B cell (primary cell): ENCODE measurements around the gene BMAL1. TPM values are rescaled to one million over a fixed set of nuclear protein-coding genes. Genes with fewer than 3 reads are reported as not detected.

ENCODE experiments used
- ATAC-seq: fragments of 200-7000 bp; cut with Tn5 transposase; one replicate; pipeline ENCODE4 v1.10.0; 2021; ENCODE audit warnings: low read depth, mild to moderate bottlenecking, moderate number of reproducible peaks, moderate library complexity
- CTCF ChIA-PET: fragments of 350-600 bp; sonication (Branson Sonifier 250); formaldehyde crosslinking; loops from one replicate; lab custom pipeline; 2021; ENCODE audit warnings: antibody characterized with exemption, inconsistent platforms; lab: Charles Lee
- POLR2A ChIA-PET: fragments of 350-600 bp; sonication (Branson Sonifier 250); formaldehyde crosslinking; loops from one replicate; lab custom pipeline; 2021; ENCODE audit warnings: antibody characterized with exemption; lab: Charles Lee
- DNase-seq: peaks from one replicate; pipeline ENCODE4 v3.0.0; 2013
- H2AFZ ChIP-seq: 2 replicates; pipeline ENCODE4 v1.6.1; 2012; ENCODE audit warnings: mild to moderate bottlenecking, low read depth, low read length; ENCODE audit not compliant: insufficient read depth, poor library complexity, severe bottlenecking
- H3K27ac ChIP-seq, 2 donors: 1 replicate in 1 of 2; 2 replicates in 1 of 2; pipeline ENCODE4 v1.5.1; 2012 to 2013; ENCODE audit warnings: low read length in 2 of 2, mild to moderate bottlenecking in 2 of 2, moderate library complexity in 1 of 2
- H3K27me3 ChIP-seq, 4 experiments: fragments of 200-600 bp in 1 of 4; sonication (generic) in 1 of 4; replicated peaks in 1 of 4; 1 replicate in 2 of 4; 2 replicates in 2 of 4; pipeline versions ENCODE4 v1.6.1 to v1.7.0; 2013 to 2016; ENCODE audit warnings: low read length in 3 of 4, mild to moderate bottlenecking in 2 of 4, mixed read lengths in 1 of 4, moderate library complexity in 1 of 4; ENCODE audit not compliant: insufficient read depth in 4 of 4, control insufficient read depth in 3 of 4; ENCODE audit errors: control extremely low read depth in 1 of 4
- H3K36me3 ChIP-seq, 2 experiments: replicated peaks in 1 of 2; 1 replicate in 1 of 2; 2 replicates in 1 of 2; pipeline versions ENCODE4 v1.6.1 to v1.7.1; 2013; ENCODE audit warnings: low read length in 1 of 2; ENCODE audit not compliant: insufficient read depth in 2 of 2, control insufficient read depth in 1 of 2; ENCODE audit errors: control extremely low read depth in 1 of 2, extremely low read depth in 1 of 2
- H3K4me1 ChIP-seq, 2 donors: fragments of 200-600 bp in 1 of 2; sonication (generic) in 1 of 2; 1 replicate in 1 of 2; 2 replicates in 1 of 2; pipeline versions ENCODE4 v1.5.1 to v1.6.1; 2013 to 2017; ENCODE audit warnings: low read length in 2 of 2; ENCODE audit not compliant: control insufficient read depth in 2 of 2, insufficient read depth in 2 of 2
- H3K4me2 ChIP-seq: replicated peaks from 2 replicates; pipeline ENCODE3; 2012; ENCODE audit warnings: mild to moderate bottlenecking, low read depth, low read length; ENCODE audit not compliant: poor library complexity, severe bottlenecking
- H3K4me3 ChIP-seq, 5 experiments: fragments of 200-600 bp in 1 of 5; sonication (generic) in 1 of 5; 1 replicate in 3 of 5; 2 replicates in 2 of 5; pipeline versions ENCODE4 v1.5.1 to v1.7.0; 2011 to 2016; ENCODE audit warnings: low read length in 4 of 5, mild to moderate bottlenecking in 4 of 5, low read depth in 2 of 5, control low read depth in 1 of 5, moderate library complexity in 1 of 5; ENCODE audit not compliant: insufficient read depth in 1 of 5; ENCODE audit errors: control extremely low read depth in 1 of 5, extremely low read depth in 1 of 5
- H3K79me2 ChIP-seq: fragments of 200-600 bp; sonication (generic); one replicate; pipeline ENCODE4 v1.6.0; 2016; ENCODE audit warnings: low read length; ENCODE audit not compliant: control insufficient read depth, insufficient read depth
- H3K9ac ChIP-seq: fragments of 200-600 bp; sonication (generic); 2 replicates; pipeline ENCODE4 v1.6.1; 2017; ENCODE audit warnings: mild to moderate bottlenecking, low read length, moderate library complexity
- H3K9me3 ChIP-seq, 3 donors: one replicate each; pipeline versions ENCODE4 v1.6.1 to v1.7.1; 2013; ENCODE audit warnings: low read length in 2 of 3; ENCODE audit not compliant: control insufficient read depth in 2 of 3, insufficient read depth in 1 of 3; ENCODE audit errors: control extremely low read depth in 1 of 3
- H4K20me1 ChIP-seq: 2 replicates; pipeline ENCODE4 v1.6.0; 2012; ENCODE audit warnings: mild to moderate bottlenecking, low read length; ENCODE audit not compliant: insufficient read depth, control insufficient read depth, poor library complexity, severe bottlenecking
- H3K27ac Mint-ChIP-seq: one replicate; pipeline ENCODE4 v1.8.0; 2021; ENCODE audit warnings: mixed read lengths
- H3K27me3 Mint-ChIP-seq: one replicate; pipeline ENCODE4 v1.8.0; 2021; ENCODE audit warnings: mixed read lengths
- H3K4me1 Mint-ChIP-seq: one replicate; pipeline ENCODE4 v1.8.0; 2021; ENCODE audit warnings: mixed read lengths
- H3K4me3 Mint-ChIP-seq: one replicate; pipeline ENCODE4 v1.8.0; 2021; ENCODE audit warnings: mixed read lengths
- H3K9me3 Mint-ChIP-seq: one replicate; pipeline ENCODE4 v1.8.0; 2022; ENCODE audit warnings: mixed read lengths; ENCODE audit not compliant: insufficient read depth
- CTCF ChIP-seq: fragments of 200-600 bp; IDR thresholded peaks from one replicate; pipeline ENCODE4 v1.8.0; 2022; ENCODE audit warnings: antibody characterized with exemption, mild to moderate bottlenecking
- EZH2 ChIP-seq: IDR thresholded peaks from 2 replicates; pipeline ENCODE4 v1.6.1; 2012; ENCODE audit warnings: borderline replicate concordance, low read depth, mild to moderate bottlenecking, moderate library complexity, low read length; ENCODE audit not compliant: insufficient read depth, poor library complexity, severe bottlenecking
- WGBS: methylation state at CpG from one replicate; pipeline ENCODE4 v1.1.5; 2013; ENCODE audit warnings: missing lambda C conversion rate; ENCODE audit not compliant: insufficient coverage; 5-methylcytosine and 5-hydroxymethylcytosine counted together
- intact Hi-C: fragments of 100-400 bp; cut with micrococcal nuclease; formaldehyde crosslinking; loops from one replicate; pipeline ENCODE4 v1.10.0; 2022
- polyA plus RNA-seq: library from polyadenylated mRNA; depleted of rRNA; stranded (reverse); fragments of >200 nt; gene quantifications from 2 replicates; pipeline ENCODE4 v1.2.3, GENCODE V29; 2012
- total RNA-seq, 2 donors: library from RNA; stranded (reverse); fragments of 120-200 nt in 1 of 2; gene quantifications; 1 replicate in 1 of 2; 2 replicates in 1 of 2; pipeline versions ENCODE4 v1.2.3 to v1.2.4, GENCODE V29; 2013 to 2022

BMAL1 gene
- total and polyA plus RNA-seq, 2 donors (not counting 1 experiment from before 2014, with no cell fraction given): 8.6 to 39.1 TPM

GRCh38 chr11:13297917-13298356, 20.3 kb downstream of the BMAL1 start:
- H4K20me1 ChIP-seq: peaks cover 59% of the 10 kb centered on the region
- ChIA-PET CTCF (interaction anchor here (1.1 kb wide), 1 partner anchor 59 kb away, joined by 3 read pairs; no protein-coding TSS in a partner anchor), POLR2A (no interaction called here)
- no peak overlapping the region for H3K4me3 ChIP-seq
- Mint-ChIP-seq H3K9me3 (no peaks in the 10 kb centered on the region), H3K27ac (no peak overlapping the region), H3K4me1 (peaks cover 66% of the 10 kb centered on the region), H3K4me3 (no peak overlapping the region), H3K27me3 (no peaks in the 10 kb centered on the region)
- TF ChIP-seq EZH2 (no peak), CTCF (no peak)
- no peak overlapping the region for H3K9ac ChIP-seq
- 54% methylated on average over 4 of the region's 5 CpGs for WGBS
- intact Hi-C loops: no loop called here
- H3K4me2 ChIP-seq: no peak overlapping the region
- no peaks in the 10 kb centered on the region for H3K9me3 ChIP-seq
- H3K27ac ChIP-seq: no peak overlapping the region
- H2AFZ ChIP-seq: no peak overlapping the region
- ATAC-seq (no peak), DNase-seq (no peak)
- peaks cover 0 to 6% of the 10 kb centered on the region in 2 donors for H3K4me1 ChIP-seq
- H3K27me3 ChIP-seq: no peaks in the 10 kb centered on the region
- no peaks in the 10 kb centered on the region for H3K36me3 ChIP-seq
- H3K79me2 ChIP-seq: peaks cover 82% of the 10 kb centered on the region

- DNase-seq (no peak), ATAC-seq (no peak)
- H3K27ac Mint-ChIP-seq: no peak overlapping the region
- WGBS: 67% methylated on average over 3 of the region's 4 CpGs
- Histone ChIP-seq H3K27me3 (no peaks in the 10 kb centered on the region), H3K36me3 (no peaks in the 10 kb centered on the region), H3K9ac (no peak overlapping the region), H3K79me2 (peaks cover 84% of the 10 kb centered on the region), H3K9me3 (peaks cover 0 to 5% (median 4%) of the 10 kb centered on the region in 3 donors), H2AFZ (no peak overlapping the region), H3K27ac (no peak overlapping the region), H4K20me1 (peaks cover 60% of the 10 kb centered on the region), H3K4me3 (no peak overlapping the region), H3K4me2 (no peak overlapping the region), H3K4me1 (peaks cover 6 to 11% of the 10 kb centered on the region in 2 donors)
- H3K9me3 Mint-ChIP-seq: peaks cover 4% of the 10 kb centered on the region
- no peaks in the 10 kb centered on the region for H3K27me3 Mint-ChIP-seq
- no peak for TF ChIP-seq CTCF
- no peak for TF ChIP-seq EZH2
- ChIA-PET CTCF (interaction anchor here (1.1 kb wide), 2 partner anchors 50 to 60 kb away, joined by 3 read pairs; no protein-coding TSS in a partner anchor), POLR2A (no interaction called here)
- intact Hi-C loops: no loop called here
- no peak overlapping the region for H3K4me3 Mint-ChIP-seq
- peaks cover 69% of the 10 kb centered on the region for H3K4me1 Mint-ChIP-seq
Observed at GRCh38 chr11:13298765-13299164, 21.2 kb downstream of the BMAL1 start.
